COLO668 (cell line): ENCODE results near the gene RILP.

ENCODE experiments used
- DNase-seq: peaks from one replicate; lab custom pipeline; 2025; ENCODE audit not compliant: unreplicated experiment; lab: John Stamatoyannopoulos, UW

The RILP gene

GRCh38 chr17:1605681-1606351 lies 43.9 kb downstream of the RILP start:
- DNase-seq: no peak

DNA sequence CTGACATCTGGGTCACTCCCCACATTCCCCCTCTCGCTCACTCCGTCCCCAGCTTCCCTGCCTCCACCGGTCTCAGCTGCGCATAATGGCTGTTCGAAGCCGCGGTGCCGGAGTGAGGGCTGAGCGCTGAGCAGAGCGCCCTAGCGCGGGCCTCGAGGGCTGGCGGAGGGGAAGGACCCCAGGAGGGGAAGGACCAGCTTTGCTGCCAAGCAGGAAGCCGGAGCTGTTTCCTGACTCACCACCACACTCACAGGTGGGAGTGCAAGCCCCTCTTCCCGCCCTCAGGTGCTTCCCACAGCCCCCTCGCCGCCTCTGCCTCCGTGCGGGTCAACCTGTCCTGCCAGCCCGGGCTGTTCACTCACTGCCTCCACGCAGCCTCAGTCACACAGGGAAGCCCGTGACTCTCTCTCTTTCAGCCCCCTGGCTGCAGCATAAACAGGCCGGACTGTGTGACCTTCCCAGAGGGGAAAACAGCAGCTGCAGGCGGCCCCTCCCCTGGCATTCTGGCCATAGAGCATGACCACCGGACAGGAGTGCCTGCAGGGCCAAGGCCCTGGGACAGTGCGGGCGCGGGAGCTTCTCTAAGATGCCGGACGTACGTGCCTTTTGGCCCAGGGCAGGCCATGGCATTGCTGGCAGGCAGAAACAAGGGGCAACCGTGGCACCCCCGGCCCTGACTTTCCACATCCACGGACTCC lies 44.7 kb downstream of the RILP start:
- DNase-seq: no peak

DNA sequence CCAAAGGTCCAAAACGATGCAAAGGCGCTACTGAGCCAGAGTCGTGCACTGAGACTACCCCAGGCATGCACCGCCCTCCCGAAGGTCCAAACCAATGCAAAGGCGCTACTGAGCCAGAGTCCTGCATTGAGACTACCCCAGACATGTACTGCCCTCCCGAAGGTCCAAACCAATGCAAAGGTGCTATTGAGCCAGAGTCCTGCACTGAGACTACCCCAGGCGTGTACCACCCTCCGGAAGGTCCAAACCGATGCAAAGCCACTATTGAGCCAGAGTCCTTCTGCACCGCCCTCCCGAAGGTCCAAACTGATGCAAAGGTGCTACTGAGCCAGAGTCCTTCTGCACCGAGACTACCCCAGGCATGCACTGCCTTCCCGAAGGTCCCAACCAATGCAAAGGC lies 48.1 kb downstream of the RILP start:
- DNase-seq: no peak

DNA sequence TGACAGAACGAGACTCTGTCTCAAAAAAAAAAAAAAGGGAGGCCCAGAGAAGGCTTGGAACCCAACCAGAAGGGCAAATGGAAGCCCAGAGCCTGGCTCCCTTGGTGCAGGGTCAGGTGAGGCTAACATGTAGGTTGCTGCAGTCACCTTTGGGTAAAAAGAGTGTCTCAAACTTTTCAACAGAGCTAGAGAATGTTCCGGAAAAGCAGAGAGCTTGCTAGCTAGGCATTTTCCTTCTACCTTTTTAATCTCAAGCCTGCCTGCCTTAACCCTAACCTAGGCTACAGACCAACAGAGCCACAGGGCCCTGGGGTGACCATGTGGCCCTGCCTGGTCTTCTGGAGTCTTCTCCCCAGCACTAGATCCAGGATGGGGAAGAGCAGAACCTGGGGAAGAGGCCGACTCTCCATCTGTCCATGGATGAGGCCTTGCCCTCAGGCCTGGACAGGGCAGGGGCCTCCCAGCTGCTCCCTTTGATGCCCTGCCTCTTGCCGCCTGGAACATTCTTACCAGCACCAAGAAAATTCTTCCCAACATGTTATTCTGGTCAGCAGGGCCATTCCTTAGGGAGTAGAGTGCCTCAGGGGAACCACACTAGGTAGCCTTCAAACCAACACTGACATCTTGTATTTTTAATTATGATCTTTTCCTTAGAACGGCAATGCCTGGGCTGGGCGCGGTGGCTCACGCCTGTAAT lies 51.1 kb downstream of the RILP start:
- DNase-seq: no peak

DNA sequence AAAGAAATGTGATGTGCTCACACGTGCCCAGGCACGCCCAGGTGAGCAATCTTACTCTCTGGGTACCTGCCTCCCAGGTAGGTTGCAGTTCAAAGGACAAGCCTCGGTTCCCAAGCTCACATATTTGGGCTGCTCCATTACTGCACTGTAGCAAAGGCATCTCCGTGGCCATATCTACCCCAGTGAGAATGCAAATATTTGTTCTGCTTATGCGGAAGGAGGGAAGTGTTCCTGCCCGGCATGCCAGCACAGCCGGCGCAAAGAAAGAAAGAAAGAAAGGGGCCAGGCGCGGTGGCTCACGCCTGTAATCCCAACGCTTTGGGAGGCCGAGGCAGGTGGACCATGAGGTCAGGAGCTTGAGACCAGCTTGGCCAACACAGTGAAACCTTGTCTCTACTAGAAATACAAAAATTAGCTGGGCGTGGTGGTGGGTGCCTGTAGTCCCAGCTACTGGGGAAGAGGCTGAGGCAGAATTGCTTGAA lies 51.8 kb downstream of the RILP start:
- DNase-seq: no peak
